AG10803 (cell line): ENCODE data around the gene KDM8.
"Not testable (repeated sequence)": the region's sequence is repeated elsewhere in the genome, so short reads cannot be mapped to it uniquely, and the experiment has no call there.

Source experiments
- DNase-seq: peaks from one replicate; pipeline ENCODE4 v3.0.0; 2010; ENCODE audit warnings: low read depth
- H3K4me3 ChIP-seq: 2 replicates; pipeline ENCODE4 v1.5.1; 2011; ENCODE audit warnings: mild to moderate bottlenecking, low read length, control low read depth
- TF ChIP-seq, protein P1 (sequence below): conservative IDR thresholded peaks from 2 replicates; pipeline ENCODE4 v1.5.1; 2011; ENCODE audit warnings: mild to moderate bottlenecking, low read length, control low read depth, inconsistent platforms

The KDM8 gene

DNA sequence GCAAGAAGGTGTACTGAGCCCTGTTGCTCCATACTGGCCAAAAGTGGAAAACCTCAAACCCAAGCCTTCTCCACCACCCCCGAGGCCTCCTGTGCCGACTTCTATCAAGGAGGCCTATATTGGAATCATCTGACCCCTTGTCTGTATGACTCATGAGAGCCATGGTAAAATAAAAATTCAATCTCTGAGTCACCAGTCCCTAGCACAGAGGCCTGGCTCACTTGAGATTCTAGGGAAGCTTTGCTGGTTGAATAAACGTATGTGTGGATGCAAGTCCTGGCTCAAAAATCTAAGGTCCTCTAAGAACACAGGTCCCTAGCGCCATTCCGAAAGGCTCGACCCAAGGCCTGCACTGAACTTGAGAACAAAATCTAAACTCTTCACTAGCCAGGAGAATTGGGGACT lies 50.2 kb downstream of the KDM8 start:
- TF ChIP-seq, protein P1, sequence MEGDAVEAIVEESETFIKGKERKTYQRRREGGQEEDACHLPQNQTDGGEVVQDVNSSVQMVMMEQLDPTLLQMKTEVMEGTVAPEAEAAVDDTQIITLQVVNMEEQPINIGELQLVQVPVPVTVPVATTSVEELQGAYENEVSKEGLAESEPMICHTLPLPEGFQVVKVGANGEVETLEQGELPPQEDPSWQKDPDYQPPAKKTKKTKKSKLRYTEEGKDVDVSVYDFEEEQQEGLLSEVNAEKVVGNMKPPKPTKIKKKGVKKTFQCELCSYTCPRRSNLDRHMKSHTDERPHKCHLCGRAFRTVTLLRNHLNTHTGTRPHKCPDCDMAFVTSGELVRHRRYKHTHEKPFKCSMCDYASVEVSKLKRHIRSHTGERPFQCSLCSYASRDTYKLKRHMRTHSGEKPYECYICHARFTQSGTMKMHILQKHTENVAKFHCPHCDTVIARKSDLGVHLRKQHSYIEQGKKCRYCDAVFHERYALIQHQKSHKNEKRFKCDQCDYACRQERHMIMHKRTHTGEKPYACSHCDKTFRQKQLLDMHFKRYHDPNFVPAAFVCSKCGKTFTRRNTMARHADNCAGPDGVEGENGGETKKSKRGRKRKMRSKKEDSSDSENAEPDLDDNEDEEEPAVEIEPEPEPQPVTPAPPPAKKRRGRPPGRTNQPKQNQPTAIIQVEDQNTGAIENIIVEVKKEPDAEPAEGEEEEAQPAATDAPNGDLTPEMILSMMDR: no peak
- no peak overlapping the region for H3K4me3 ChIP-seq
- DNase-seq: peak; percentile 73

DNA sequence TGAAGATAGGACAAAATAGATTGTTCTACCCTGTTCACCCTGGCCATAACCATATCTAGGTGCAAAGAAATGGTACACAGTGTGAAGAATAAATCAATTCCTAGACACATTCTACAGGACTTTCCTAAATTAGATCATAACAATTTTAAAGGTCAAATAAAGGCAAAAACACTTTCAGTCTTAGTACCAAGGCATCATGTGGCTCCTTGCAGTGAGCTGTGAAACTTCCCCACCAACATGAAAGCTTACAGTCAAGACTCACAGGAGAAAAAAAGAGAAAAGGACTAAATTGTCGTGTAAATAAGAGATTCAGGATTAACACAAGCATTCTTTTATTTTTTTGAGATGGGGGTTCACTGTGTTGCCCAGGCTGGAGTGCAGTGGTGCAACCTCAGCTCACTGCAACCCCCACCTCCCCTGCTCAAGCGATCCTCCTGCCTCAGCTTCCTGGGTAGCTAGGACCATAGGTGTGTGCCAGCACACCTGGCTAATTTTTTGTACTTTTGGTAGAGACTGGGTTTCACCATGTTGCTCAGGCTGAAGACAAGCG lies 51.0 kb downstream of the KDM8 start:
- H3K4me3 ChIP-seq: no peak overlapping the region
- TF ChIP-seq, protein P1: no peak
- no peak for DNase-seq

DNA sequence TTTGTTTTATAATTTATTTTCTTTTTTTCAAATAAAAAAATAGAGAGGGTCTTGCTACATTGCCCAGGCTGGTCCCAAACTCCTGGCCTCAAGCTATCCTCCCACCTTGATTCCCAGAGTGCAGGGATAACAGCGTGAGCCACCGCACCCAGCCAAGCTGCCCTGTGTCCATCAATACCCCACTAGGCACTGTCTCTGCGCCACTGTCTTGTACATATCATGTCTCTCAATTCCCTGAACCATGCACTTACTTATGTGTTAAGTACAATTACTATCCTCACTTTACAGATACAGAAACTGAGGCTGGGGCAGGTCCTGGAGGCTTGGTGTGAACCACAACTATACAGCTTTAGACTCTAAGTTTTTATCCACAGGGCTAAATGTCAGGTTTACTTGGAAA lies 53.5 kb downstream of the KDM8 start:
- no peak for DNase-seq

DNA sequence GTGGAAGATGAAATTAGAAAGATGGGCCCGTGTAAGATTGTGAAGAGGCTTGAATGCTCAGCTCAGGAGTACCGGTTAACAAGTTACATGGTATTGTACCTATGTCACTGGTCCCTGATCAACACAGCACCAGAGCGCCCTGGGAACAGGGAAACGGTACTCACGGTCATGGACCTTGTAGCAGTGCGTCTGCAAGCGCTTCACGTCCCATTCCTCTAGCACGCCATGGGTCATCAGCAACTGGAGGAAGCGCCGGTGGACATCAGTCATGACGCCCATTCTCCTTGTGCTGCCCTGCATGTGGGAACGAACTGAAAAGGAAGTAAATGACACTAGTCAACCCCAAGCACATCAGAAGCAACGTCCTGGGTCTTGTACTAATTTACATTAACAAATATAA lies 53.9 kb downstream of the KDM8 start:
- TF ChIP-seq, protein P1: no peak
- no peak overlapping the region for H3K4me3 ChIP-seq
- no peak for DNase-seq

More for the DNA sequence above, 53.5 kb downstream of the KDM8 start:
- TF ChIP-seq, protein P1: no peak
- no peak overlapping the region for H3K4me3 ChIP-seq

DNA sequence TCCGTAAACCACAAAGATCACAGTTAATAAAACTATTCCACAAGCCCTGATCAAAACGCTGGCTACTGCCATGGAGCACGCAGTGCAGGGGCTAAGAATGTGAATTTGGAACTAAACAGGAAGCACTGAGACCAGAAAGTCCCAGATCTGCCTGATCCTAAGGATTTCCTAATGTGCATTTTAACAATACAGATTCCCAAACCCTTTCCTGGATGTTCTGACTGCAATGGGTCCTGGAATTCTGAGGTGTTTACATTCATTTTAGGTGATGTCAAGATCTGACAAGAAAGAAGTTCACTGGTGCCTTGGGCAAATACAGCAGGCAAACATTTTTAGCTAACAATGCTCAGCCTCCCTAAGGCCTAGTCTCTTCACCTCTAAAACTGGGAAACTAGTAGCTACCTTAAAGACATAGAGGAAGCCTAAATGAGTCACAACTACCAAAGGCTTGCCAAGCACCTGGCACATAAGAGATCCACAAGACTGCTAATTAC lies 55.0 kb downstream of the KDM8 start:
- DNase-seq: peak; percentile 37
- TF ChIP-seq, protein P1: no peak
- H3K4me3 ChIP-seq: no peak overlapping the region

DNA sequence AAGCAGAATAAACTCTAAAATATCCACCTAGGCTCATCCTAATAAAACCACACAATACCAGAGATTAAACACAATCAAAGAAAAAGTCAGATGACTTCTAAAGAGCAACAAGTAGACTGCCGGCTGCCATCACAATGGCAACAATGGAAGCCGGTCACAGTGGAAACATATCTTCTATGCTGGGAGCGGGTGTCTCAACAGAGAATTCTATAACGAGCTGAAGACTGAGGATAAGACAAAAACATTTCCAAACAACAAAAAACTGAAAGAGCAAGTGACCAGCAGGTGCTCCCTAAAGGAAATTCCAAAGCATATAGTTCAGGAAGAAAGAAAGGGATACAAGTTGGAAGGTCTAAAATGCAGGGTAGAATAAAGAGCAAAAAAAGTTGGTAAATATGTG lies 56.4 kb downstream of the KDM8 start:
- no peak overlapping the region for H3K4me3 ChIP-seq
- TF ChIP-seq, protein P1: no peak
- DNase-seq: no peak

DNA sequence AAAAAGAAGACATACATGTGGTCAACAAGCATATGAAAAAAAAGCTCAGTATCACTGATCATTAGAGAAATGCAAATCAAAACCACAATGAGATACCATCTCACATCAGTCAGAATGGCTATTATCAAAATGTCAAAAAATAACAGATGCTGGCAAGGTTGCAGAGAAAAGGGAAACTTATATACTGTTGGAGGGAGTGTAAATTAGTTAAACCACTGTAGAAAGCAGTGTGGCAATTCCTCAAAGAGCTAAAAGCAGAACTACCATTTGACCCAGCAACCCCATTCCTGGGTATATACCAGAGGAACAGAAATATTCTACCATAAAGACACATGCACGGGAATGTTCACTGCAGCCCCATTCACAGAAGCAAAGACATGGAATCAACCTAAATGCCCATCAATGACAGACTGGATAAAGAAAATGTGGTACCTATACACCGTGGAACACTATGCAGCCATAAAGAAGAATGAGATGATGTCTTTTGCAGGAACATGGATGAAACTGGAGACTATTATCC lies 59.6 kb downstream of the KDM8 start:
- not testable (repeated sequence) for H3K4me3 ChIP-seq, DNase-seq
